GDM1 (cell line): ENCODE measurements around the gene ADD2.
"Not testable (repeated sequence)": the region's sequence is repeated elsewhere in the genome, so short reads cannot be mapped to it uniquely, and the experiment has no call there.

Experiments
- DNase-seq: peaks from one replicate; lab custom pipeline; 2025; lab: John Stamatoyannopoulos, UW

The ADD2 gene

DNA sequence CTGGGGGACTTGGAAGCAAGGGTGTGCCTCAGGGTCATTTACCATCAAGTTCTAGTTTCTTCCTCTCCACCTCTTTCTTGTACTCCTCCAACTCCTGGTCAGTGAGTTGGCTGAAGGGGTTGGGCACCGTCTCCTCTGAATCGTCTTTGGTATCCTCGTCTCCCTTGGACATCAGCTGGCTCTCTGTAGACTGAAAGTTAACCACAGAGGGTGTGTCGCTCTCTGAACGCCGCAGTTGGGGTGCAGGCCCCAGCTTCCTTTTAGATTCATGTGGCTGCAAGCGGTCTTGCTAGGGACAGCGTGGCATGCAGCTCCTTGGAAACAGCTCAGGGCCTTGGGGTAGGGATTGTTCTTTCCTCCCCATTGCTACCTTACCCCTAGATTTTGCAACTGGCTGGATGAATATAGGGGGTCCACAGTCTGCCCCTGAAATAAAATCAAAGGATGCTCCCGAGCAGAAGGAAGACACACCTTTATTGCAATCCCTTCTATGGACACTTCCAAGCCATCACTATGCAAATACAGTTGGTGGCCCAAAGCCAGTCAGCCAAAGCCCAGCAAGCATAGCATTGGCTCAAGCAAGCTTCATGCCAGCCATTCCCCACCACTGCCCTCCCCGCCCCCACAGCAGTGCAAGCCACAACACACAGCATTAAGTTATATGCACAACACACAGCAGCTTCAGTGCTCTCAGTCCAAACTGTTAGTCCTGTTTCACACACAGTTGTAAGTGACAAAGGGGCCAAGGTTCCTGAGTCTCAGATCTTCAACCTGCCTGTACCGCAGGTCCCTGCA is 93.2 kb downstream of the ADD2 start:
- no peak for DNase-seq

DNA sequence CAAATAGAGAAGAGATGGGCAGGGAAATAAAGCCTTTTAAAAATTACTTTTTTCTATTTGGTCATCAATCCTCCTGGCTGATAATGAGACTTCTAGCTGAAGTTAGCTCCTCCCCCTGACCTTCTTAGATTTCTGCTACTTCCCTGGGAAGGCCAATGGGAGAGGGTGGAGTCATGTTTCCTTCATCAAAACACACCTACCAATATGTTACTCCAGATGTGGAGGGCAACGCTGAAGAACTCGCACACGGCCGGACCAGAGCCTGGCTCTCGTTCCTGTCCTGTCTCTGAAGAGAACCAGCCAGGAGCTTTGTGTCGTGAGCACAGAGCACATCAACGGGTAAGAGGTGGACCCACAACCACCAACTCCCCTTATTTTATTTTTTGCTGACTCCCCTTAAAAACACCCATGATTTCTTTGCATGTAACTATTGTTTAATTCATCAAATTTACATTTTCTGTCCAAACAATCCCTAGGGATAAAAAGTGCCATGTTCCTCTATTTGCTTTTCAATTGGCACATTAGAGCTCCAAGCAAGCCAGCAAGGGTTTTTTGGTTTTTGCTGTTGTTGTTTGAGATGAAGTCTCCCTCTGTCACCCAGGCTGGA is 94.9 kb downstream of the ADD2 start:
- no peak for DNase-seq

DNA sequence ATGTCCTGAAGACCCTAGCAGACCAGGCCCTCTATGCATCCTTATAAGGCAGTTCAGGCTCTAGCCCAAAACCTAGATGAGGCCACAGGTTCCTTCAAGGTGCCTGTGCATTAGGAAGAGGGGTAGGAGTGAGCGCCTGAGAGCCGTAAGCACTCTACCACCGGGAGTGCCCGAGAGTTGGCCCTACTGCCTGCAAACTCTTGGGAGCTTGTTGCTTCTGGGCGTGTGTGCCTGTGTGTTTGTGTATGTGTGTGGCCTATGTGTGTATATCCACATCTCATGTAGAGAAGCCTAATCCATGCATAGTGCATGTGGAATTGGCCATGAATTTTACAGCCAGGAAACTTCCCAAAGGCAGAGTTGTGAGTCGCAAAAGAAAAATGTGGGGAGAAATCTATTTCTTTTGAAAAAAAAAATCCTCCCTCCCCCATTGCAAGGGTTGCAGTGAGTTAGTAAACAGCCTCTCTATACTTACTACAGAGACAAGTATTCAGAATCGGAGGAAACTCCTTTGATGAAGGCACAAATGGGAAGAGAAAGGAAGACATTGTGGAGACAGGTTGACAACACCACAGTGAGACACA is 96.8 kb downstream of the ADD2 start:
- no peak for DNase-seq

DNA sequence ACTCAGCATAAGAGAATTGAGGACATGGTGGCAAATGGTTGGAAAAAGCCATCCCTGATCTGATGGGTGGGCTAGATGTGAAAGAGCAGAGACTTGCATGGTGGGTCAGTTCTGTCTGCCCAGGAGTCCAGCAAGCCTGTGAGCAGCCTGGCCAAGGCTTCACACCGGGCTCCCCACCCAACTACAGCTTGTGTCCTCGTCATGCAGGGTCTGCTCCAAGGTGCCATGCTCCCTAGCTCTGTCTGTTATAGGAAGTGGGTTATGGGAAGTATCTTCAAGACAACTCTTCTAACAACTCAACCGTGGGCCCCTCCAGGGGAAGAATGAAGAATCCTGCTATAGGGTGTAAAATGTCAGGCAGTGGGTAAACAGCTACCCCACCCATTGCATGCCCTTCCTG is 97.4 kb downstream of the ADD2 start:
- DNase-seq = no peak

DNA sequence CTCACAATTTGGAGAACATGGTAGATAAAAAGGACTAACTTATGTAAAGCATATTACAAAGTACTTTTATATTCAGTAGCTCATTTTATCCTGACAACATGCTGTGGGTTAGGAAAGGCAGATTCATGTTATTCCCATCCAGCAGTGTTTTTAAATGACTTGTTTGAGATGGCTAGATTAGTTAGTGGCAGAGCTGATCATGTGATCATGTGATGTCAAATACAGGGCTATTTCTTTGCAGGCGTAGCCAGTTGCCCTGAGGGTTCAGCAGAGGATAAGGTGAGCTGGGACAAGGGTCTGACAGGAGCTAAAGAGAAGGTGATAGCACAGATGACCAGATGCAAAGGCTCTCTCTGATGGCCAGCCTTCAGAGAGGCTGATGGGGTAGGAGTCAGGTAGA is 97.8 kb downstream of the ADD2 start:
- no peak for DNase-seq

DNA sequence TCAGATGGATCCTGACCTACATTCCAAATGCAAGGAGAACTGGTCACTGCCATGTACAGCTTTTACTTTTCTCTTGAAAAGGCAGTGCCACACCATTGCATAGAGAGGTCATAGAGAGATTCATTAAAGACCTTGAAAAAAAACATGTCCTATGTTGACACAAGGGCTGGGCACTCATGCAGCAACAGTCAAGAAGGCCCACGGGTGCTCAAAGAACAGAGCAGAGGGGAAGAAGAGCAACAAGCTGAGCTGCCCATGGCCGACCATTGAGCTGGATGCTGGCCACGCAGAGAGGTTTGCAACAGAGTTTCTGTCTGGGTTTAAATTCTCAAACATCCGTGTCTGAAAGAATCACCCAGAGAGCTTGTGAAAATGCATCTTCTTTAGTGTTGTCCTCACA is 99.1 kb downstream of the ADD2 start:
- no peak for DNase-seq

DNA sequence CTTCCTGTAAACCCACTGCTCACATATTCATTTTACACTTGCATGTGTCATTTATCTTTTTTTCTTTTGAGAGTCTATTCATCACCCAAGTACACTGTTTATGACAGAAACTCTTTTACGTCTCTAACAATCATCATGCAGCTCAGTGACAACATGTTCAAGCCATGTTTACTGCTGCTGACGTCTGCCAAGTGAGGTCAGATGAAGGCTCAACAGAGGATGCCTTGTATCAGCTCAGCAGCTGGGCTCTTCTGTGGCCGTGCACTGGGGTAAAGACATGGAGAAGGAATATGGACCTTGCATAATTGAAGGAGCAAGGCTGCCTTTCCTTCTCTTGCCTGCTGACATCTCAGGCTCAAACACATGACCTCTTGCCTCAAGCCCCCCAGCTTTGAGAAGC is 99.6 kb downstream of the ADD2 start:
- no peak for DNase-seq

DNA sequence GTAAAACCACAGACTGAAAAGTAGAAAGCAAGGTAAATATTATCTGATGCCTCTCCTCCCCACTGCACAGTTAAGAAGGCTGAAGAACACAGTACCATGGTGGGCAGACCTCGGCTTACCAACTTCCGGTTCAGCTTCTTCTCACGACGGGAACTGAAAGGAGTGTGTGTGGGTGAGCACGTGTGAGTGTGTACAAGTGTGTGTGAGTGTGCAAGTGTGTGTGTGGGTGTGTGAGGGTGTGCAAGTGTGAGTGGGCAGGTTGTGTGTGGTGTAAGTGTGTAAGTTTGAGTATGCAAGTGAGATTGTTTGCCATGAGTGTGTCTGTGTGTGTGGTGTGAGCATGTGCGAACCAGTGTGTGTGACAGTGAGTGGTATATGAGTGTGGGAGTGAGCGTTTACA is 103.5 kb downstream of the ADD2 start:
- DNase-seq = no peak

DNA sequence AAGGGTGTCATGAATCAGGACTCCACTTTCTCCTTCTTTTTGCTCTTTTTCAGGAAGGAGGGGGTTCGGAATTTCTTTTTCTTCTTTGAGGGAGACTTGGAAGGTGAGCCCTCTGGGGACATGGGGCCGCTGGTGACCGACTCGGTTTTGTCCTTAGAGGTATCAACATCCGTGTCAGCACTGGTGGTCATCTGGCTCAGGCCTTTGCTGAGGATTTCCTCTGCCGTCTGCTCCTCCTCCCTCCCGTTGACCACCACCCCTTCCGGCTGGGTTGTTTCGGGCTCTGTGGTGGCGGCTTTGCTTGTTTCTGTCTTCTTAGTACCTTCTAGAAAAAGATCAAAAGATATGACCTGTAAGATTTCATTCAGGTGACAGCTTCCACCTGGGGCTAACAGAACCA is 104.6 kb downstream of the ADD2 start:
- DNase-seq = no peak

DNA sequence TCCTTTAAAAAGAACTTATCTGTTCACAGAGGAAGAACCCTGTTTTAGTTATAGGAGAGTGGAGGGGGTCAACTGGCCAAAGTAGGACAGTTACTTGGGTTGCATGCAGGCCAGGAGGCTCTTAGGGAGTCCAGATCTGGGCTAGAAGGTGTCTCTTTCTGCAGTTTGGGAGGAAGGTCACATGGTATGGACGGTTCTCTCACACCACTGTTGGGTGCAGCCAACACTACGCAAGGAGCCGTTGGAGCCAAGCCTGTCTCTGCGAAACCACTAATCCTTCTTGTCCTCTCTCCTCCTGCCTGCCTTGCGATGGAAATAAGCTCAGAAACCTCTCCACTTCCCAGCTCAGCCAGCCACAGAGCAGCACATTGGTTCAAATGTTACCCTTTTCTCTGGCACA is 108.4 kb downstream of the ADD2 start:
- no peak for DNase-seq

DNA sequence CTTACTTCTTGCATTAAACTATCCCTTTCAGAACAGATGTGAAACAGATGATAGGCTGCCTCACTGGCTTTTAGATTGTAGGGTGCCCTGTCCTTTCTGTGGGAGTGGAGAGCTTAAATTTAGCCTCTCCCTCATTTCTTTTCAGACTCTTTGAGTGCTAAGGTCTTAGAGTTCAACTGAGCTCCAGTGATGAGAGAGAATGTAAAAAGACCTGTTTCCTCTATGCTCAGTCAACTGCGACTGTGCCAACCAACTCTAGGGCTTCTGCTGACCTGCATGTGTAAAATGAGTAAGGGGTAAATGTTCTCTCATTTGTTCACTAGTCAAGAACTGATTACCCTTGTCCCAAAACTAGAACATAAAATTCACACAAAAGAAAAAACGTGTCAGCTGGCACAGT is 109.5 kb downstream of the ADD2 start:
- DNase-seq = no peak

DNA sequence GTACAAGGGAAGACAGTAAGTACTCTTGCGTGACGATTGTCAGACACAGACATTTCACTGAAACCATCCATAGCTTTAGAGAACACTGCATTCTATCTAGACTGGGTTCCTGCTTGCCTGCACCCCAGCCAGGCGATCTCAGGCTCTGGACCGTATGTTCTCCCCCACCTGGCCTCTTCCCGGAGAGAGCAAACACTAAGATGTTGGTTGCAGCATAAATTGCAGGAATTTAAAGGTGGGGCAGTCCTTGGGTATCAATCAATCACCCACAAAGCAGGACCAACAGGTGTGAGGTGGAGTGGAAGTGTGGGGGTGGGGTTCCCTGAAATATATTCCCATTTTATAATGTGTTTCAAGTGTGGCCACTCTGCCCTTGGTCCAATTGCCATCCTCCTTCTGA is 110.8 kb downstream of the ADD2 start:
- no peak for DNase-seq

DNA sequence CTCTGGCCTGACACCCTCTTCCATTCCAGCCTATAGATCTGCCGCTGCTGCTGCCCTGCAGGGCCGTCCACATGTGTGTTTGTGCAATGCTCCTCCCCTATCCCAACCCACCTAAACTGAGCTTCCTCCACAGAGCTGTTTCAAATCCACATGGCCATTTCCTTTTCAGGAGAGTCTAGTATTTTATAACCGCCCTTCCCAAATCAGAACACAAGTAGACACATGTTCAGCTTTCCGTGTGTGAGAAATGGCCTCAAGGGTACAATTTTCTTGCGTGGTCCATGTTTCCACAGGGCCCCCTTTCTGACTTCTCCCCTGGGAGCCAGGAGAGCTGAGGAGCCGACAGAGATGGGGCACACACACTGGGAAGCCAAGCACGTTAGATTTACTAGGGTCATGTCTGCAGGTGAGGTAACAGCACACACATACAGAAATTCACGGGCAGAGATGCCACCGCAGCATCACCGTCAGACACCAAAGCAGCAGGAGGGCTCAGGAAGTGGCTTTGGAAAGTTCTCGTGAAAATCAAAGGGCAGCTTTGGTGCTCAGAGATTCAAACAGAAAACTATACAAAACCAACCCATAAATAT is 111.5 kb downstream of the ADD2 start:
- no peak for DNase-seq

DNA sequence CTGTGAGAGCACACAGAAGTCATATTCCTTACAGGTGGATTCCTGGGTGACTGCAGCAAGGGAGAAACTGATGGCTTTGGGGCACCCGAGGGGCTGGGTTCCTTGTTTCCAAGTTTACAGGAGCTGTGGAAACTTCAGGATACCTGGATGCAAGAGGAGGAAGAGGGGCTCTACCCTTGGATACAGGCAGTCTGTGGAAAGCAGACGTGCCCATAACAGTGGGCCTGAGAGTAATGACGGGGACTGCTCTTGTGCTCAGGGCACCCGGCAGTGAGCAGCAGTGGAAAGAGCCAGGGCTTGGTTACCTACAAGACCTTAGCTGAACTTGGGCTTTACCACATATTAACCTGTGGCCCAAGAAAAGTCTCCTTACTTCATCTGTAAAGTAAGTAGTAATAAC is 112.2 kb downstream of the ADD2 start:
- no peak for DNase-seq

DNA sequence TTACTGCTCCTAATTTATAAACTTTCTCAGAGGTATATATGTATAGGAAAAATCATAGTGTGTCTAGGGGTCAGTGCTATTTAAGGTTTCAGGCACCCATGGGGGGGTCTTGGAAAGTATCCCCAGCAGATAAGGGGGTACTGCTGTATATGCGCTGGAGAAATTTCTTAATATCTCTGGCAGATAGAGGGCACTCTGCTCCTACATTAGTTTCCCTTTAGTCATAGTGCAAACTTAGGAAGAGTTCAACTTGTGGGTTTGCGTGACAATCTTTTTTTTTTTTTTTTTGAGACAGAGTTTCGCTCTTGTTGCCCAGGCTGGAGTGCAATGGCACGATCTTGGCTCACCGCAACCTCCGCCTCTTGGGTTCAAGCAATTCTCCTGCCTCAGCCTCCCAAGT is 112.8 kb downstream of the ADD2 start:
- DNase-seq = not testable (repeated sequence)

DNA sequence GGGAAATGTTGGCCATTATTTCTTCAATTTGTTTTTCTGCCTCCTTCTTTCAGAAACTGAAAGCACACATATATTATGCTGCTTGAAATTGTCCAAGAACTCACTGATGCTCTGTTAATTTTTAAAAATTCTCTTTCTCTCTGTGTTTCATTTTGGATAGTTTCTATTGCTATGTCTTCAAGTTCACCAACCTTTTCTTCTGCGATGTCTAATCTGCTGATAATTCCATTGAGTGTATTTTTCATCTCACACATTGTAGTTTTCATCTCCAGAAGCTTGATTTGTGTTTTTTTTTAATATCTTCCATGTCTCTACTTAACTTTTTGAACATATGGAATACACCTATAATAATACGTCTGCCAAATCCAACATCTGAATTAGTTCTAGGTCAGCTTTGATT is 116.3 kb downstream of the ADD2 start:
- DNase-seq = no peak

DNA sequence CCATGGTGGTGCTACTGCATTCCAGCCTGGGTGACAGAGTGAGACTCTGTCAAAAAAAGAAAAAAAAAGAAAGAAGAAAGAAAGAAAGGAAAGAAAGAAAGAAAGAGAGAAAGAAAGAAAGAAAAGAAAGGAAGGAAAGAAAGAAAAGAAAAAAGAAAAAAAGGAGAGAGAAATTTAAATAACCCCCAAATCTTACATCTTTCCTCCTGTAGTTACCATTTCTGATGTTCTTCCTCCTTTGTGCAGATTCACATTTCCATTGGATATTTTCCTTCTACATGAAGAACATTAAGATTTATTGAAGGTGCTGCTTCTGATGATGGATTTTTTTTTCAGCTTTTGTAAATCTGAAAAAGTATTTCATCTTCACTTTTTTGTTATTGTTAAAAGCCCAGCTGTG is 117.0 kb downstream of the ADD2 start:
- no peak for DNase-seq

DNA sequence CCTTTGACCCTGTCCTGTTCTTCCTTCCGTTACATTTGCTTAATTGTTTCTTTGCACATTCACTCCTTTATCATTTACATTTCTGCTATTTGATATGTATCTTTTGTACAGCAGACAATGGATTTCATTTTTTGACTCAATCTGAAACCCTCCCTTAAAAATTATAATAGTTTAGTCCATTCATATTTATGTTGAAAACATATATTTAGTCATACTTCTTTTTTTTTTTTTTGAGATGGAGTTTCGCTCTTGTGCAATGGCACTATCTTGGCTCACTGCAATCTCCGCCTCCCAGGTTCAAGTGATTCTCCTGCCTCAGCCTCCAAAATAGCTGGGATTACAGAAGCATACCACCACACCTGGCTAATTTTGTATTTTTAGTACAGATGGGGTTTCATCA is 119.0 kb downstream of the ADD2 start:
- no peak for DNase-seq

DNA sequence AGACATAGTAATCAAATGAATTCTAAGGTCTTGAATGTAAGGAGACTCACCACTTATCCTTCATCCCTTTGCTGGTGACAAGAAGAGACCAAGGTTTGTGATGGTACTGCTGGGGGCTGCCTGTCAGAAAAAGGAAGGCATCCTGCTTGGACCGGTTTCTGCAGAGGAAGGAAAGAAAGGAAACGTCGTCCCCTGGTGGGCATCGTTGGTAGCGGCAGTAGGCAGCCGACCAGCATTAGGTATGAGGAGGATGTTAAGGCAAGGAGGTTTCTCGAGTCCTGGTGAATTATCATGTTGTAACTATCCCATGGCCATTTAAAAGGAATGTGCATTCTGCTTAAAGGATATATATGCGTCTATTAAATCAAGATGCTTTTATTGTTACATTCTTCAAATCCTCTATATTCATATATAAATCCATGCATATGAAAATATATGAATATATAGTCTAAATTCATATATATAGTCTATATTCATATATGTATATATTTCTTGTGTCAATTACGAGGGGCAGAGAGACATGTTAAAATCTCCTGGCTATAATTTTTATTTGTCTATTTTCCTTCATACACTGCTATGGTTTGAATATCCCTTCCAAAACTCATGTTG is 120.0 kb downstream of the ADD2 start:
- peak; percentile 36 for DNase-seq

DNA sequence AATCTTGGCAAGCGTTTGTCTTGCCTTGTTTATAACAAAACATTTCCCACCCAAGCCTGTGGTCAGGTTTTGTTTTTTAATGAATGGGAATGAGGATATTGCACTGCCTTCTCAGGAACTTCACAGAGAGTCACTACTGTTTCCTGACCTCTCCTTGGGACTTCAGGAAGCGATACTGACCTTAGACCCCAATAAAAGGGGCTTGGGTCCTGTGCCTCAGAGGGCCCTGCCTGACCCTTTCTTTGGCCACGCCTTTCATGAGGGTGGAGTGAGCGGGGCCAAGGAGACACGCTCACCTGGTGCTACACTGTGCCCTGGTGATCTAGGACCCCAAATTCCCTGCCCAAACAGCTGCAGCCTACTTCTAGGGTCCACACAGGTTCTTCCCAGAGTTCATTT is 121.6 kb downstream of the ADD2 start:
- DNase-seq = no peak

DNA sequence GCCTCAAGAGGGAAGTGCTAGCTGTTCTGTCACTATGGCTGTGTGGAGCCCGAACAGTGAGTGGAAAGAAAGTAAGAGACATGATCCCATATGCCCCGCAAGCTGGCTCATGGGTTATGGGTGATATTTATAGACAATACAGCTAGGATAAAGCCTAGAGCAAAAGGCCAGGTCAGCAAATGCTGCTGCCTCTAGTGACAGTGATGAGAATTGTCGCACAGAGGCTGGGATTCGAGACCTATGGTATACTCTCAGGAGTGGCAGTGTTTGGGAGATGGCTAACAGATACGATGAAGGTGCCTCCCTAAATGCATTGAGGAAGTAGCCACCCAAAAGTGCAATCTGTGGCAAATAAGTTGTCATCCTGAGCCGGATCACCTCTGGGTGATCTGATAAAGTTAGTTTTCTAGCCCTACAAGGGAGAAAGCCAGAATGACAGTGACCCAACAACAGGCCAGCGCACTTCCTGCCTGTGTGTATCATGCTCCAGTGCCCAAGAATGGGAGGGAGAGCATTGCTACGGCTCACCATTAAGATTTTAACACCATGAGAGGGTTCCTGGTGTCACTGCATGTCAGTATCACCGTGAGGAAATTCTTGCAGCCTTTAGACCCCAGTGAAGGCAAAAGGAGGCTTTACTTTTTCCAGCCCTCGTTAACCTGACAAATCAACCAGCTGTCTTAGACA is 122.1 kb downstream of the ADD2 start:
- DNase-seq = no peak

DNA sequence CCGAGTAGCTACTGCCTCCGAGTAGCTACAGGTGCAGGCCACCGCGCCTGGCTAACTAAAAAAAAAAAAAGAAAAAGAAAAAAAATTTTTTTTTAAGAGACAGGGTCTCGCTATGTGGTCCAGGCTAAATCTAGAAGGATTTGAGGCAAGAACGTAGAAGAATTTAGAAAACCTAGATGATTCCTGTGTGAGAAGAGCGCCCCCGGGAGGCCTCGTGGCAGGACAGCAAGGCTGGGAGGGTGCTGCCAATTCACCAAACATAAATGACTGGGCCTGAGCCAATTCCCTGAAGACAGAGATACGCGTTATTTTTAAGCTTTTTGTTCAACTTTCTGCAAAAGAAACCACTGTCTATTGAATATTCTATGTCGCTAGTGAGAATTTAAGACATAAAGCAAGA is 124.3 kb downstream of the ADD2 start:
- DNase-seq = no peak
